Suprapubic skin (tissue), 4 donors: Measurements from ENCODE around the gene PLPP1. TPM values are rescaled to one million over a fixed set of nuclear protein-coding genes. Genes with fewer than 3 reads are reported as not detected.

Experiments used
- DNase-seq, 2 donors: peaks; one replicate each; pipeline ENCODE4 v3.0.0-alpha.2; 2019; ENCODE audit warnings: low spot score in 2 of 2
- H3K27ac ChIP-seq: fragments of 200-600 bp; sonication (generic); one replicate; pipeline ENCODE4 v1.5.1; 2019
- H3K27me3 ChIP-seq: fragments of 200-600 bp; sonication (generic); one replicate; pipeline ENCODE4 v1.5.1; 2019
- H3K36me3 ChIP-seq: fragments of 200-600 bp; sonication (generic); one replicate; pipeline ENCODE4 v1.5.1; 2019
- H3K4me1 ChIP-seq: fragments of 200-600 bp; sonication (generic); one replicate; pipeline ENCODE4 v1.5.1; 2019
- H3K4me3 ChIP-seq: fragments of 200-600 bp; sonication (generic); one replicate; pipeline ENCODE4 v1.5.1; 2019; ENCODE audit warnings: mild to moderate bottlenecking
- H3K9me3 ChIP-seq: fragments of 200-600 bp; sonication (generic); one replicate; pipeline ENCODE4 v1.5.1; 2019
- EP300 ChIP-seq: sonication (generic); formaldehyde crosslinking; IDR thresholded peaks from one replicate; pipeline ENCODE4 v1.6.1; 2017; ENCODE audit warnings: antibody characterized with exemption
- POLR2A ChIP-seq, 2 donors: fragments of 450-650 bp; IDR thresholded peaks; one replicate each; pipeline ENCODE4 v1.6.1; 2017; ENCODE audit warnings: antibody characterized with exemption in 2 of 2, mild to moderate bottlenecking in 2 of 2, moderate library complexity in 2 of 2
- POLR2AphosphoS5 ChIP-seq, 3 donors: sonication (generic); formaldehyde crosslinking; IDR thresholded peaks; one replicate each; pipeline ENCODE4 v1.6.1; 2017; ENCODE audit warnings: antibody characterized with exemption in 3 of 3
- WGBS: methylation state at CpG from one replicate; pipeline ENCODE4 v1.1.5; 2018; 5-methylcytosine and 5-hydroxymethylcytosine counted together
- total RNA-seq, 4 donors: library from RNA; depleted of rRNA; stranded (reverse); fragments of >200 nt; gene quantifications; one replicate each; pipeline ENCODE4 v1.1.0, GENCODE V29; 2016
- TF ChIP-seq, protein P1 (sequence below), 2 donors: fragments of 200-600 bp in 1 of 2; fragments of 450-650 bp in 1 of 2; sonication (generic) in 1 of 2; IDR thresholded peaks; one replicate each; pipeline ENCODE4 v1.5.1; 2016 to 2019; ENCODE audit warnings: antibody characterized with exemption in 2 of 2, mild to moderate bottlenecking in 1 of 2, moderate library complexity in 1 of 2

The PLPP1 gene
- total RNA-seq, 4 donors from 2014 or later = 57.8 to 81.6 (median 69.1) TPM

DNA sequence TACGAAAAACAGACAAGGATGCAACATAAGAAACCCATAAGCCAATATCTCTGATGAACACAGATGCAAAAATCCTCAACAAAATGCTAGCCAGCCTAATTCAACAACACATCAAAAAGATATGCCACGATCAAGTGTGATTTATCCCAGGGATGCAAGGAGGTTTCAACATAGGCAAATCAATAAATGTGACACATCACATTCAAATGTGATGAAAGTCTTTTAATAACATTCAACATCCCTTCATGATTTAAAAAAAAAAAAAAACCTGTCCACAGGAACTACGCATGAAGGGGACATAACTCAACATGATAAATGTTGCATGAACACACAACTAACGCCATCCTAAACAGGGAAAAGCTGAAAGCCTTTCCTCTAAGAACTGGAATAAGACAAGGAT is 102.2 kb downstream of the PLPP1 start:
- Histone ChIP-seq H3K36me3 (peaks cover 19% of the 10 kb centered on the region), H3K27me3 (no peaks in the 10 kb centered on the region), H3K4me3 (no peak overlapping the region), H3K27ac (no peak overlapping the region), H3K4me1 (peaks cover 10% of the 10 kb centered on the region), H3K9me3 (no peaks in the 10 kb centered on the region)
- WGBS = 95% methylated on average over 4 of the region's 4 CpGs
- DNase-seq = no peak
- TF ChIP-seq EP300 (no peak), POLR2A (IDR thresholded peaks at IDR 0.05) (no peak), POLR2AphosphoS5 (IDR thresholded peaks at IDR 0.05) (no peak)
- TF ChIP-seq, protein P1, sequence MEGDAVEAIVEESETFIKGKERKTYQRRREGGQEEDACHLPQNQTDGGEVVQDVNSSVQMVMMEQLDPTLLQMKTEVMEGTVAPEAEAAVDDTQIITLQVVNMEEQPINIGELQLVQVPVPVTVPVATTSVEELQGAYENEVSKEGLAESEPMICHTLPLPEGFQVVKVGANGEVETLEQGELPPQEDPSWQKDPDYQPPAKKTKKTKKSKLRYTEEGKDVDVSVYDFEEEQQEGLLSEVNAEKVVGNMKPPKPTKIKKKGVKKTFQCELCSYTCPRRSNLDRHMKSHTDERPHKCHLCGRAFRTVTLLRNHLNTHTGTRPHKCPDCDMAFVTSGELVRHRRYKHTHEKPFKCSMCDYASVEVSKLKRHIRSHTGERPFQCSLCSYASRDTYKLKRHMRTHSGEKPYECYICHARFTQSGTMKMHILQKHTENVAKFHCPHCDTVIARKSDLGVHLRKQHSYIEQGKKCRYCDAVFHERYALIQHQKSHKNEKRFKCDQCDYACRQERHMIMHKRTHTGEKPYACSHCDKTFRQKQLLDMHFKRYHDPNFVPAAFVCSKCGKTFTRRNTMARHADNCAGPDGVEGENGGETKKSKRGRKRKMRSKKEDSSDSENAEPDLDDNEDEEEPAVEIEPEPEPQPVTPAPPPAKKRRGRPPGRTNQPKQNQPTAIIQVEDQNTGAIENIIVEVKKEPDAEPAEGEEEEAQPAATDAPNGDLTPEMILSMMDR (IDR thresholded peaks at IDR 0.05) = no peak

DNA sequence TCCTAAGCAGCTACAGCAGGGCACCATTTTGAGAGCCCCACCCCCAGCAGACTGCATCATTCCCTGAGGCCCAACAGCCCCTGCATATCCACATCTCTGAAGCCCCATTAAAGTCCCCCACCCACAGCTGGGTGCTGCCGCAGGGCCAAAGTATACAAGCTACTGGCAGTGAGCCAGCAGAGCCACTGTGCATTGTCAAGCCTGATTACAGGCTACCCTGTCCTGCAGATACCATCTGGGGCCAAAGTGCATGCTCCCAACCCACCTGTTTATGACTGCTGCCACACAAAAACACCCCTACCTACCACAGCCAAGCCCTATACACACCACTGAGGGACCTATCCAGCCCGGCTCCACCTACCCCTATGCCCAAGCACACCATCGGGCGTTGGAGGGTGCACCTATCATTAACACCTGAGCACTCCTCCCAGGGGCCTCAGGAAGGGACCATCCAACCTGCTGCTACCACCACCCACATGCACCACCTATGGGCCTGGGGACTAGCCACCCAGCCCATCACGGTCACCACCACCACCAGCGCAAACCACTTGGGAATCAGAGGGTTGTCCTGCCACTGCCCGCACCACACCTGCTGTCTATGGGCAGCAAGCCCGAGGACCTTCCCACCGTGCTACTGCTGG is 105.0 kb downstream of the PLPP1 start:
- no peak overlapping the region for H3K27ac ChIP-seq
- WGBS = 100% methylated on average over 2 of the region's 9 CpGs
- DNase-seq = no peak

DNA sequence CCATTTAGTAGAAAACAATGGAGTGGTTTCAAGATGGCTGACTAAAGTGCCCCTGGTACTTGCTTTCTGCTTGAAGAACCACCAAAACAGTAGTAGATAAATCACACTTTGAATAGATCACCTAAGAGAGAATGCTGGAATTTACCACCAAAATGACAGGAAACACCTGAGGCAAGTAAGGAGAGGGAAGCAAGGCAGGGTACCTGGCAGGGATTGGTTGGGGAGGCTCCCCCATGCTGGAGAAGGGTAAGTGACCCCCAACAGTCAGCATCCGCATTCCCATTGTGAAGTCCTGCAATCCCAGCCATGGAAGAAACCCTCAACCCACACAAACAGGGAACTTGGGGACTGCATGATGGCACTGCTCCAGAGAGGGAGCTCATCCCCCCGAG is 105.5 kb downstream of the PLPP1 start:
- no peak for DNase-seq
- Histone ChIP-seq H3K36me3 (peaks cover 39% of the 10 kb centered on the region), H3K27me3 (no peaks in the 10 kb centered on the region), H3K9me3 (no peaks in the 10 kb centered on the region), H3K27ac (no peak overlapping the region), H3K4me1 (peaks cover 4% of the 10 kb centered on the region), H3K4me3 (no peak overlapping the region)
- TF ChIP-seq POLR2A (IDR thresholded peaks at IDR 0.05) = no peak
- WGBS = 100% methylated on average over 1 of the region's 2 CpGs

More for the DNA sequence above, 105.0 kb downstream of the PLPP1 start:
- no peaks in the 10 kb centered on the region for H3K27me3 ChIP-seq
- TF ChIP-seq POLR2A (IDR thresholded peaks at IDR 0.05) = no peak
- no peak for TF ChIP-seq POLR2AphosphoS5 (IDR thresholded peaks at IDR 0.05)
- TF ChIP-seq, protein P1 (IDR thresholded peaks at IDR 0.05) = no peak
- TF ChIP-seq EP300 = no peak
- H3K36me3 ChIP-seq = peaks cover 34% of the 10 kb centered on the region
- peaks cover 4% of the 10 kb centered on the region for H3K4me1 ChIP-seq
- H3K9me3 ChIP-seq = no peaks in the 10 kb centered on the region
- H3K4me3 ChIP-seq = no peak overlapping the region

DNA sequence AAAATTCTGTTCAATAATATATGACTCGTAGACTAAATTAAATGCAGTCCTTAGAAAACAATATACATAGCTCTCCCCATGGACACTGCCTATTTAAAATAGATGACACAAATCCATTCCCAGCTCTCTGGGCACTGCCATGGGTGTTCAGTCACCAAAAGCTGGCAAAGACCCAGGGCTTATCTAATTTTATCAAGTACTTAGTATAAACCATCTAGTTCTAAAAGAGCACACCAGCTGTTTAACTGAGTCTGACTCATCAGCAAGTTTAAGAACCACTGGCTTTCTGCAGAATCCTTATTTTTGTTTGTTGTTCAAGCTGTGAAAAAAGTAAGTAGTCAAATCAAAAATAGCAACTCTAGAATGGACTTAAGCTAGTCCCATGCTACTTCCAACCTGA is 107.6 kb downstream of the PLPP1 start:
- Histone ChIP-seq H3K4me3 (no peak overlapping the region), H3K27me3 (no peaks in the 10 kb centered on the region), H3K36me3 (peaks cover 60% of the 10 kb centered on the region), H3K9me3 (no peaks in the 10 kb centered on the region), H3K27ac (no peak overlapping the region), H3K4me1 (peaks cover 6% of the 10 kb centered on the region)
- DNase-seq = no peak
- WGBS = 86% methylated on average over 1 of the region's 1 CpG
- TF ChIP-seq POLR2A (IDR thresholded peaks at IDR 0.05) (no peak), EP300 (no peak), POLR2AphosphoS5 (IDR thresholded peaks at IDR 0.05) (no peak)
- TF ChIP-seq, protein P1 (IDR thresholded peaks at IDR 0.05) = no peak

DNA sequence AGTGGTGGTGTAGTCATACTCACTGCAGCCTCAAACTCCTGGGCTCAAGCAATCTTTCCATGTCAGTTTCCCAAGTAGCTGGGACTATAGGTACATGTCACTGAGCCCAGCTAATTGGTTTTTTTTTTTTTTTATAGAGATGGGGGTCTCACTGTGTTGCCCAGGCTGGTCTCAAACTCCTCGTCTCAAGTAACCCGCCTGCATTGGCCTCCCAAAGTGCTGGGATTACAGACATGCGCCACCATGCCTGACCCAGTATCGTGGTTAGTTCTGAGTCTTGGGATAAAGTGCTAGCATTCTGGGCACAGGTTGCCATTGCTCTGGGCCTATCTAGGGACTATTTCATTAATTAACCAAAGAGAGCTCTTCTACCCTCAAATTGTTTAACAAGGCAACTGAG is 108.3 kb downstream of the PLPP1 start:
- 97% methylated on average over 4 of the region's 4 CpGs for WGBS
- DNase-seq = no peak
- TF ChIP-seq EP300 (no peak), POLR2A (IDR thresholded peaks at IDR 0.05) (no peak)
- no peak overlapping the region for H3K27ac ChIP-seq
- H3K4me1 ChIP-seq = peaks cover 13% of the 10 kb centered on the region
- peaks cover 67% of the 10 kb centered on the region for H3K36me3 ChIP-seq
- no peak overlapping the region for H3K4me3 ChIP-seq
- H3K27me3 ChIP-seq = no peaks in the 10 kb centered on the region
- no peaks in the 10 kb centered on the region for H3K9me3 ChIP-seq

DNA sequence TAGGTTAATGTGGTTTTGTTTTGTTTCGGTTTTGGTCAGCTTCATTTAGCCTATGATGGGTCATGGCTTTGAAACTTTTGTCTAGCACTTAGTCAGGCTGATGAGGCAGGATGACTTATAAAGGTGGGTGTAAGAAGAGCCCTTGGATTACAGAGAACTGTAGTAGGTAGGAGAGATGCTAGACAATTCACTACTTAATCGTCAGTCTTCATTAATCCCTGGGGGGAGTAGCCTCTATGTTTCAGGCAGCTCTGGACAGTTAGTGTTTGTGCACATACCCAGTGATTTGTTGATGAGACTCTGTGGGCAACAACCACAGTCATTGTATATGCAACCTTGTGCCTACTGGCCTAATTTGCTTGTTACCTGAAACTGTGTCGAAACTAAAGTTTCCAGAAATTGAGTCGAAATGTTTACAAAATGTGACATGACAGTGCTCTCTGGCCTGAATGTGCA is 113.7 kb downstream of the PLPP1 start:
- WGBS = 81% methylated on average over 4 of the region's 4 CpGs
- Histone ChIP-seq H3K4me1 (peaks cover 31% of the 10 kb centered on the region), H3K4me3 (no peak overlapping the region), H3K27ac (peak overlapping the region; percentile 2), H3K9me3 (no peaks in the 10 kb centered on the region), H3K27me3 (no peaks in the 10 kb centered on the region), H3K36me3 (peaks cover 64% of the 10 kb centered on the region)
- DNase-seq = no peak
- TF ChIP-seq EP300 (no peak), POLR2A (IDR thresholded peaks at IDR 0.05) (no peak), POLR2AphosphoS5 (IDR thresholded peaks at IDR 0.05) (no peak)
- TF ChIP-seq, protein P1 (IDR thresholded peaks at IDR 0.05) = no peak
